H1 (cell line): ENCODE results near the gene TMEM258. TPM values are rescaled to one million over a fixed set of nuclear protein-coding genes. Genes with fewer than 3 reads are reported as not detected.

Experiments
- BACH1 ChIP-seq: IDR thresholded peaks from 2 replicates; pipeline ENCODE4 v1.6.1; 2012; ENCODE audit warnings: low read length, improper control_type of control experiment
- BRCA1 ChIP-seq: IDR thresholded peaks from 2 replicates; pipeline ENCODE4 v1.6.1; 2012; ENCODE audit warnings: low read depth, low read length, improper control_type of control experiment
- HDAC2 ChIP-seq, 2 experiments: fragments of 300-600 bp in 1 of 2; sonication (generic) in 1 of 2; IDR thresholded peaks; 2 replicates each; pipeline ENCODE4 v1.6.1; 2011 to 2012; ENCODE audit warnings: low read depth in 2 of 2, low read length in 2 of 2, mild to moderate bottlenecking in 2 of 2, moderate library complexity in 2 of 2, borderline replicate concordance in 1 of 2, inconsistent platforms in 1 of 2
- JUND ChIP-seq: IDR thresholded peaks from 2 replicates; pipeline ENCODE4 v1.6.1; 2011; ENCODE audit warnings: mild to moderate bottlenecking, improper control_type of control experiment, low read length
- POU5F1 ChIP-seq: IDR thresholded peaks from 2 replicates; pipeline ENCODE4 v1.6.1; 2011; ENCODE audit warnings: low read depth, mild to moderate bottlenecking, low read length, moderate library complexity
- RNF2 ChIP-seq: fragments of 200-900, 300-1000 bp; sonication (generic); IDR thresholded peaks from 2 replicates; pipeline ENCODE4 v1.7.1; 2016; ENCODE audit warnings: borderline replicate concordance, low read depth, mild to moderate bottlenecking, antibody characterized with exemption, low read length; ENCODE audit not compliant: poor library complexity, severe bottlenecking; ENCODE audit errors: missing control alignments
- TAF7 ChIP-seq: optimal IDR thresholded peaks from 2 replicates; pipeline ENCODE3; 2011; ENCODE audit warnings: low read depth, mild to moderate bottlenecking, inconsistent platforms, low read length, moderate library complexity, borderline replicate concordance
- TBP ChIP-seq: IDR thresholded peaks from 2 replicates; pipeline ENCODE4 v1.6.1; 2011; ENCODE audit warnings: low read depth, low read length, improper control_type of control experiment
- polyA plus RNA-seq, 7 experiments: library from polyadenylated mRNA; depleted of rRNA in 3 of 7; stranded (reverse) in 5 of 7; unstranded in 2 of 7; fragments of >200 nt in 5 of 7; fragments of 200-250 nt in 2 of 7; gene quantifications; 1 replicate in 5 of 7; 2 replicates in 1 of 7; 4 replicates in 1 of 7; pipeline versions ENCODE4 v1.2.1 to v1.2.3, GENCODE V29; 2011 to 2013; ENCODE audit warnings: missing spikeins in 2 of 7, mixed read lengths in 2 of 7
- total RNA-seq: library from RNA; stranded (reverse); fragmentation: NEBNext Ultra II Directional; extraction: Animal tissue kit (Norgen Biotek cat#: 25700); gene quantifications from 2 replicates; pipeline ENCODE4 v1.2.1, GENCODE V29; 2021

The TMEM258 gene
- total and polyA plus RNA-seq, 2 of the 8 experiments (the other 6 are each of a cell fraction or from before 2014, with no cell fraction given): 186 to 759 TPM

GRCh38 chr11:61765550-61766253 is 26.7 kb downstream of the TMEM258 start (continued):
- TF ChIP-seq BACH1: no peak
- no peak for TF ChIP-seq TBP
- no peak for TF ChIP-seq POU5F1
- TF ChIP-seq JUND: no peak
- no peak for TF ChIP-seq RNF2
- TF ChIP-seq HDAC2 (IDR thresholded peaks at IDR 0.05; ENCODE audit: borderline replicate concordance in 1 of 2, low read depth in 2 of 2, low read length in 2 of 2): no peak
- TF ChIP-seq BRCA1: no peak
- TF ChIP-seq TAF7: no peak
